ENCODE results near the gene MYO9A.
"Not testable (repeated sequence)": the region's sequence is repeated elsewhere in the genome, so short reads cannot be mapped to it uniquely, and the experiment has no call there.

Gene MYO9A

GRCh38 chr15:72056217-72056616 is 61.7 kb downstream of the MYO9A start:
- H4K5ac ChIP-seq (ENCODE audit: low read length); H3K4me2 ChIP-seq (ENCODE audit: low read length); H3K23ac ChIP-seq (ENCODE audit: low read length); H2BK120ac ChIP-seq (ENCODE audit: low read depth, low read length); H3K56ac ChIP-seq (ENCODE audit: low read length); H3K27ac ChIP-seq (ENCODE audit: low read depth, low read length); H3K18ac ChIP-seq (ENCODE audit: low read length); H3K9ac ChIP-seq (ENCODE audit: low read length); H2AK5ac ChIP-seq (ENCODE audit: low read length); H4K8ac ChIP-seq (ENCODE audit: low read depth, low read length); H3K27me3 ChIP-seq (ENCODE audit: insufficient read depth, low read length, poor library complexity); H3K79me2 ChIP-seq (ENCODE audit: control insufficient read depth, insufficient read depth, low read length); H2BK5ac ChIP-seq (ENCODE audit: low read length); H3K4me1 ChIP-seq (ENCODE audit: control insufficient read depth, low read depth, low read length); H2BK15ac ChIP-seq (replicated peaks; ENCODE audit: low read depth); DNase-seq; H3K36me3 ChIP-seq (ENCODE audit: control insufficient read depth, insufficient read depth, low read length); H3K4me3 ChIP-seq (ENCODE audit: low read length); H3K79me1 ChIP-seq (ENCODE audit: low read length); H3K4ac ChIP-seq (ENCODE audit: low read depth, low read length): not testable (repeated sequence)
- WGBS (ENCODE audit: extremely low coverage, insufficient coverage, low lambda C conversion rate): no CpG with 5 or more reads among the region's 2 CpGs

- not testable (repeated sequence) for H3K27ac ChIP-seq (ENCODE audit: low read depth, low read length); H3K4me2 ChIP-seq (ENCODE audit: low read length); H4K8ac ChIP-seq (ENCODE audit: low read depth, low read length); H3K4ac ChIP-seq (ENCODE audit: low read depth, low read length); H2BK15ac ChIP-seq (replicated peaks; ENCODE audit: low read depth); H3K23ac ChIP-seq (ENCODE audit: low read length); H2BK120ac ChIP-seq (ENCODE audit: low read depth, low read length); H3K56ac ChIP-seq (ENCODE audit: low read length); H2AK5ac ChIP-seq (ENCODE audit: low read length); H2BK5ac ChIP-seq (ENCODE audit: low read length); H3K18ac ChIP-seq (ENCODE audit: low read length); H3K27me3 ChIP-seq (ENCODE audit: insufficient read depth, low read length, poor library complexity); H4K5ac ChIP-seq (ENCODE audit: low read length); H3K79me2 ChIP-seq (ENCODE audit: control insufficient read depth, insufficient read depth, low read length); DNase-seq; H3K9ac ChIP-seq (ENCODE audit: low read length); H3K4me1 ChIP-seq (ENCODE audit: control insufficient read depth, low read depth, low read length); H3K79me1 ChIP-seq (ENCODE audit: low read length); H3K4me3 ChIP-seq (ENCODE audit: low read length); H3K36me3 ChIP-seq (ENCODE audit: control insufficient read depth, insufficient read depth, low read length)
- WGBS (ENCODE audit: extremely low coverage, insufficient coverage, low lambda C conversion rate): no CpG with 5 or more reads among the region's 7 CpGs
These were observed 64.7 kb downstream of the MYO9A start for GRCh38 chr15:72053297-72053696.

GRCh38 chr15:72050700-72051099 is 67.2 kb downstream of the MYO9A start:
- WGBS (ENCODE audit: extremely low coverage, insufficient coverage, low lambda C conversion rate): no CpG with 5 or more reads among the region's 1 CpG
- Histone ChIP-seq H3K27ac (ENCODE audit: low read depth, low read length) (no peak overlapping the region), H3K36me3 (ENCODE audit: control insufficient read depth, insufficient read depth, low read length) (no peaks in the 10 kb centered on the region)

GRCh38 chr15:72047020-72047419 is 70.9 kb downstream of the MYO9A start:
- no peaks in the 10 kb centered on the region for H3K36me3 ChIP-seq (ENCODE audit: control insufficient read depth, insufficient read depth, low read length)
- no peak overlapping the region for H3K4me2 ChIP-seq (ENCODE audit: low read length)
- H2BK120ac ChIP-seq (ENCODE audit: low read depth, low read length): no peak overlapping the region
- no peak overlapping the region for H3K18ac ChIP-seq (ENCODE audit: low read length)
- no peaks in the 10 kb centered on the region for H3K79me2 ChIP-seq (ENCODE audit: control insufficient read depth, insufficient read depth, low read length)
- H3K56ac ChIP-seq (ENCODE audit: low read length): no peak overlapping the region
- H3K9ac ChIP-seq (ENCODE audit: low read length): no peak overlapping the region
- H2BK5ac ChIP-seq (ENCODE audit: low read length): no peak overlapping the region
- no peaks in the 10 kb centered on the region for H3K79me1 ChIP-seq (ENCODE audit: low read length)
- no peaks in the 10 kb centered on the region for H3K4me1 ChIP-seq (ENCODE audit: control insufficient read depth, low read depth, low read length)
- DNase-seq: no peak
- H4K5ac ChIP-seq (ENCODE audit: low read length): no peak overlapping the region
- H4K8ac ChIP-seq (ENCODE audit: low read depth, low read length): no peak overlapping the region
- no peak overlapping the region for H3K23ac ChIP-seq (ENCODE audit: low read length)
- no peaks in the 10 kb centered on the region for H3K27me3 ChIP-seq (ENCODE audit: insufficient read depth, low read length, poor library complexity)
- no peak overlapping the region for H3K4me3 ChIP-seq (ENCODE audit: low read length)
- H2BK15ac ChIP-seq (replicated peaks; ENCODE audit: low read depth): no peak overlapping the region
- no peak overlapping the region for H2AK5ac ChIP-seq (ENCODE audit: low read length)
- H3K4ac ChIP-seq (ENCODE audit: low read depth, low read length): no peak overlapping the region
- no peak overlapping the region for H3K27ac ChIP-seq (ENCODE audit: low read depth, low read length)

More at GRCh38 chr15:72050700-72051099, 67.2 kb downstream of the MYO9A start:
- Histone ChIP-seq H2BK120ac (ENCODE audit: low read depth, low read length) (no peak overlapping the region), H3K23ac (ENCODE audit: low read length) (no peak overlapping the region), H3K18ac (ENCODE audit: low read length) (no peak overlapping the region), H3K4ac (ENCODE audit: low read depth, low read length) (no peak overlapping the region), H2BK15ac (replicated peaks; ENCODE audit: low read depth) (no peak overlapping the region), H3K9ac (ENCODE audit: low read length) (no peak overlapping the region), H3K4me2 (ENCODE audit: low read length) (no peak overlapping the region), H4K5ac (ENCODE audit: low read length) (no peak overlapping the region), H3K4me1 (ENCODE audit: control insufficient read depth, low read depth, low read length) (no peaks in the 10 kb centered on the region), H3K79me1 (ENCODE audit: low read length) (no peaks in the 10 kb centered on the region), H2BK5ac (ENCODE audit: low read length) (no peak overlapping the region), H3K79me2 (ENCODE audit: control insufficient read depth, insufficient read depth, low read length) (no peaks in the 10 kb centered on the region), H3K4me3 (ENCODE audit: low read length) (no peak overlapping the region), H3K27me3 (ENCODE audit: insufficient read depth, low read length, poor library complexity) (no peaks in the 10 kb centered on the region), H4K8ac (ENCODE audit: low read depth, low read length) (no peak overlapping the region), H3K56ac (ENCODE audit: low read length) (no peak overlapping the region), H2AK5ac (ENCODE audit: low read length) (no peak overlapping the region)
- no peak for DNase-seq

- H2AK5ac ChIP-seq (ENCODE audit: low read length): no peak overlapping the region
- 100% methylated on average over 1 of the region's 3 CpGs for WGBS (ENCODE audit: extremely low coverage, insufficient coverage, low lambda C conversion rate)
These were observed 73.0 kb downstream of the MYO9A start for GRCh38 chr15:72044956-72045355.

GRCh38 chr15:72042865-72043264 is 75.1 kb downstream of the MYO9A start:
- H3K9ac ChIP-seq (ENCODE audit: low read length): no peak overlapping the region
- no CpG with 5 or more reads among the region's 7 CpGs for WGBS (ENCODE audit: extremely low coverage, insufficient coverage, low lambda C conversion rate)
- DNase-seq: peak; percentile 9
- no peak overlapping the region for H3K4ac ChIP-seq (ENCODE audit: low read depth, low read length)
- no peaks in the 10 kb centered on the region for H3K79me2 ChIP-seq (ENCODE audit: control insufficient read depth, insufficient read depth, low read length)
- no peak overlapping the region for H2BK5ac ChIP-seq (ENCODE audit: low read length)
- H3K27me3 ChIP-seq (ENCODE audit: insufficient read depth, low read length, poor library complexity): no peaks in the 10 kb centered on the region
- H4K5ac ChIP-seq (ENCODE audit: low read length): no peak overlapping the region
- H3K18ac ChIP-seq (ENCODE audit: low read length): no peak overlapping the region
- H2BK15ac ChIP-seq (replicated peaks; ENCODE audit: low read depth): no peak overlapping the region
- H3K4me1 ChIP-seq (ENCODE audit: control insufficient read depth, low read depth, low read length): no peaks in the 10 kb centered on the region
- no peak overlapping the region for H2AK5ac ChIP-seq (ENCODE audit: low read length)
- H3K36me3 ChIP-seq (ENCODE audit: control insufficient read depth, insufficient read depth, low read length): no peaks in the 10 kb centered on the region
- H3K27ac ChIP-seq (ENCODE audit: low read depth, low read length): no peak overlapping the region
- H3K4me3 ChIP-seq (ENCODE audit: low read length): no peak overlapping the region
- H2BK120ac ChIP-seq (ENCODE audit: low read depth, low read length): no peak overlapping the region
- H3K56ac ChIP-seq (ENCODE audit: low read length): no peak overlapping the region
- H4K8ac ChIP-seq (ENCODE audit: low read depth, low read length): no peak overlapping the region
- H3K23ac ChIP-seq (ENCODE audit: low read length): no peak overlapping the region
- H3K4me2 ChIP-seq (ENCODE audit: low read length): no peak overlapping the region
- peaks cover 3% of the 10 kb centered on the region for H3K79me1 ChIP-seq (ENCODE audit: low read length)

More at GRCh38 chr15:72044956-72045355, 73.0 kb downstream of the MYO9A start:
- Histone ChIP-seq H3K4me3 (ENCODE audit: low read length) (no peak overlapping the region), H3K4me1 (ENCODE audit: control insufficient read depth, low read depth, low read length) (no peaks in the 10 kb centered on the region), H4K8ac (ENCODE audit: low read depth, low read length) (no peak overlapping the region), H3K27ac (ENCODE audit: low read depth, low read length) (no peak overlapping the region), H3K4me2 (ENCODE audit: low read length) (no peak overlapping the region), H3K23ac (ENCODE audit: low read length) (no peak overlapping the region), H3K9ac (ENCODE audit: low read length) (no peak overlapping the region), H4K5ac (ENCODE audit: low read length) (no peak overlapping the region), H2BK5ac (ENCODE audit: low read length) (no peak overlapping the region), H2BK15ac (replicated peaks; ENCODE audit: low read depth) (no peak overlapping the region), H3K79me2 (ENCODE audit: control insufficient read depth, insufficient read depth, low read length) (no peaks in the 10 kb centered on the region), H3K18ac (ENCODE audit: low read length) (no peak overlapping the region), H3K79me1 (ENCODE audit: low read length) (no peaks in the 10 kb centered on the region), H3K4ac (ENCODE audit: low read depth, low read length) (no peak overlapping the region), H3K56ac (ENCODE audit: low read length) (no peak overlapping the region), H3K36me3 (ENCODE audit: control insufficient read depth, insufficient read depth, low read length) (no peaks in the 10 kb centered on the region), H3K27me3 (ENCODE audit: insufficient read depth, low read length, poor library complexity) (no peaks in the 10 kb centered on the region), H2BK120ac (ENCODE audit: low read depth, low read length) (no peak overlapping the region)
- DNase-seq: no peak

Data from mesendoderm (in vitro differentiated cells).